HEK293 (cell line): ENCODE data around the gene RRAGC.
"Not testable (repeated sequence)": the region's sequence is repeated elsewhere in the genome, so short reads cannot be mapped to it uniquely, and the experiment has no call there.

Source experiments
- CTCF ChIA-PET: fragments of 350-600 bp; formaldehyde crosslinking; extraction: SDS; loops from one replicate; lab custom pipeline; 2021; ENCODE audit warnings: antibody characterized with exemption; lab: Yijun Ruan, JAX
- POLR2A ChIA-PET: fragments of 300-600 bp; formaldehyde crosslinking; extraction: SDS; loops from one replicate; lab custom pipeline; 2020; ENCODE audit warnings: antibody characterized with exemption, inconsistent platforms; lab: Yijun Ruan, JAX
- H3K27ac ChIP-seq: fragments of 200-500 bp; sonication (Bioruptor generic); 2 replicates; pipeline ENCODE4 v1.5.1; 2014; ENCODE audit warnings: low read depth, low read length, control low read depth, inconsistent platforms; ENCODE audit errors: extremely low read depth
- H3K36me3 ChIP-seq, 2 experiments: fragments of 200-500 bp in 1 of 2; sonication (Bioruptor generic) in 1 of 2; 1 replicate in 1 of 2; 2 replicates in 1 of 2; pipeline ENCODE4 v1.5.1; 2014 to 2017; ENCODE audit warnings: inconsistent platforms in 2 of 2, low read length in 2 of 2; ENCODE audit not compliant: control insufficient read depth in 2 of 2, insufficient read depth in 1 of 2
- H3K4me1 ChIP-seq: fragments of 200-500 bp; sonication (Bioruptor generic); 2 replicates; pipeline ENCODE4 v1.5.1; 2014; ENCODE audit warnings: mild to moderate bottlenecking, low read length, inconsistent platforms; ENCODE audit not compliant: control insufficient read depth, insufficient read depth
- H3K4me3 ChIP-seq: 2 replicates; pipeline ENCODE4 v1.5.1; 2011; ENCODE audit warnings: low read depth, mild to moderate bottlenecking, control low read depth, low read length, moderate library complexity
- H3K9me3 ChIP-seq: fragments of 200-500 bp; sonication (Bioruptor generic); 2 replicates; pipeline ENCODE4 v1.5.1; 2014; ENCODE audit warnings: low read depth, low read length, inconsistent platforms; ENCODE audit not compliant: control insufficient read depth, insufficient read depth
- EGR2 ChIP-seq: fragments of 450-650 bp; formaldehyde crosslinking; IDR thresholded peaks from 2 replicates; pipeline ENCODE4 v1.5.1; 2016; ENCODE audit warnings: low read depth, missing biosample characterization, missing genetic modification characterization
- GLI2 ChIP-seq: fragments of 450-650 bp; formaldehyde crosslinking; IDR thresholded peaks from 2 replicates; pipeline ENCODE4; 2017; ENCODE audit warnings: missing biosample characterization, missing genetic modification characterization, low read depth, borderline replicate concordance
- KLF16 ChIP-seq: fragments of 450-650 bp; formaldehyde crosslinking; IDR thresholded peaks from 2 replicates; pipeline ENCODE4 v1.5.1; 2017; ENCODE audit warnings: missing biosample characterization, missing genetic modification characterization
- ZFHX2 ChIP-seq: fragments of 450-650 bp; formaldehyde crosslinking; conservative IDR thresholded peaks from 2 replicates; pipeline ENCODE4 v1.5.1; 2016; ENCODE audit warnings: missing biosample characterization, missing genetic modification characterization
- ZNF133 ChIP-seq: fragments of 450-650 bp; formaldehyde crosslinking; IDR thresholded peaks from 2 replicates; pipeline ENCODE4 v1.5.1; 2016; ENCODE audit warnings: missing biosample characterization, missing genetic modification characterization
- ZNF140 ChIP-seq: fragments of 450-650 bp; formaldehyde crosslinking; IDR thresholded peaks from 2 replicates; pipeline ENCODE4 v1.5.1; 2016; ENCODE audit warnings: missing biosample characterization, missing genetic modification characterization
- ZNF146 ChIP-seq: fragments of 450-650 bp; formaldehyde crosslinking; IDR thresholded peaks from 2 replicates; pipeline ENCODE4 v1.5.1; 2016; ENCODE audit warnings: missing biosample characterization, missing genetic modification characterization
- ZNF157 ChIP-seq: fragments of 450-650 bp; formaldehyde crosslinking; IDR thresholded peaks from 2 replicates; pipeline ENCODE4 v1.5.1; 2016; ENCODE audit warnings: missing biosample characterization, missing genetic modification characterization
- ZNF214 ChIP-seq: fragments of 450-650 bp; formaldehyde crosslinking; IDR thresholded peaks from 2 replicates; pipeline ENCODE4 v1.5.1; 2017; ENCODE audit warnings: missing biosample characterization, mild to moderate bottlenecking, missing genetic modification characterization, borderline replicate concordance
- ZNF23 ChIP-seq: fragments of 450-650 bp; formaldehyde crosslinking; IDR thresholded peaks from 2 replicates; pipeline ENCODE4 v1.5.1; 2016; ENCODE audit warnings: missing biosample characterization, missing genetic modification characterization, borderline replicate concordance
- ZNF248 ChIP-seq: fragments of 450-650 bp; formaldehyde crosslinking; IDR thresholded peaks from 2 replicates; pipeline ENCODE4 v1.5.1; 2017; ENCODE audit warnings: missing biosample characterization, missing genetic modification characterization
- ZNF394 ChIP-seq: fragments of 450-650 bp; formaldehyde crosslinking; IDR thresholded peaks from 2 replicates; pipeline ENCODE4 v1.5.1; 2016; ENCODE audit warnings: missing biosample characterization, missing genetic modification characterization, mild to moderate bottlenecking, moderate library complexity, borderline replicate concordance
- ZNF423 ChIP-seq: fragments of 450-650 bp; formaldehyde crosslinking; IDR thresholded peaks from 2 replicates; pipeline ENCODE4 v1.5.1; 2016; ENCODE audit warnings: missing biosample characterization, missing genetic modification characterization
- ZNF473 ChIP-seq: fragments of 450-650 bp; formaldehyde crosslinking; IDR thresholded peaks from 2 replicates; pipeline ENCODE4 v1.5.1; 2017; ENCODE audit warnings: missing biosample characterization, missing genetic modification characterization
- ZNF670 ChIP-seq: fragments of 450-650 bp; formaldehyde crosslinking; IDR thresholded peaks from 2 replicates; pipeline ENCODE4 v1.5.1; 2016; ENCODE audit warnings: missing biosample characterization, missing genetic modification characterization, low read depth
- ZXDB ChIP-seq: fragments of 450-650 bp; formaldehyde crosslinking; IDR thresholded peaks from 2 replicates; pipeline ENCODE4 v1.5.1; 2016; ENCODE audit warnings: missing biosample characterization, missing genetic modification characterization
- TF ChIP-seq, protein P1 (sequence below): fragments of 450-650 bp; formaldehyde crosslinking; IDR thresholded peaks from 2 replicates; pipeline ENCODE4 v1.5.1; 2016; ENCODE audit warnings: missing biosample characterization, missing genetic modification characterization
- TF ChIP-seq, protein P2 (sequence below): fragments of 450-650 bp; IDR thresholded peaks from 2 replicates; pipeline ENCODE4 v1.5.1; 2018; ENCODE audit warnings: missing biosample characterization, missing genetic modification characterization
- TF ChIP-seq, protein P3 (sequence below): fragments of 450-650 bp; formaldehyde crosslinking; conservative IDR thresholded peaks from 2 replicates; pipeline ENCODE4 v1.5.1; 2016; ENCODE audit warnings: low read depth, missing biosample characterization, missing genetic modification characterization
- TF ChIP-seq, protein P4 (sequence below): fragments of 450-650 bp; formaldehyde crosslinking; IDR thresholded peaks from 2 replicates; pipeline ENCODE4 v1.5.1; 2016; ENCODE audit warnings: missing biosample characterization, missing genetic modification characterization, low read depth

The RRAGC gene

DNA sequence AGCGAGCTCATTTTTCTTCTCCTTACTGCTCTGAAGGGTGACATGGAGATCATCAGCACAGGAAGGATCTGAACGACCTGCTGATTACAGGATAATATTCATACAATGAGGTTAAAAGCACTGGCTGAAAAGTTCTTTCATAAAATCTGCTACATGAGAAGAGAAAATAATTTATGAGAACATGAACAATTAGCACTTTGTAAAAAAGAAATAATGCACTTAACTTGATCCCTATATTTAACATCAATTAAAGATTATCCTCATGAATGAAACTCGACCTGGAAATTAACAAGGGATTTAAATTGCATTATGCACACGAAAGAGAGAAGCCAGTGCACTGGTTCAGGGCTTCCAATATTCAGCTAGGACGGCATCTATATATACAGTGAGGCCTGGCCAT, 46.6 kb downstream of the RRAGC start (continued):
- TF ChIP-seq, protein P1, sequence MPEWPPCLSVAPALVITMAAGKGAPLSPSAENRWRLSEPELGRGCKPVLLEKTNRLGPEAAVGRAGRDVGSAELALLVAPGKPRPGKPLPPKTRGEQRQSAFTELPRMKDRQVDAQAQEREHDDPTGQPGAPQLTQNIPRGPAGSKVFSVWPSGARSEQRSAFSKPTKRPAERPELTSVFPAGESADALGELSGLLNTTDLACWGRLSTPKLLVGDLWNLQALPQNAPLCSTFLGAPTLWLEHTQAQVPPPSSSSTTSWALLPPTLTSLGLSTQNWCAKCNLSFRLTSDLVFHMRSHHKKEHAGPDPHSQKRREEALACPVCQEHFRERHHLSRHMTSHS (tag by site-specific recombination) = no peak
- TF ChIP-seq ZNF670 (tag by site-specific recombination) (no peak), ZNF157 (tag by site-specific recombination) (no peak), GLI2 (tag by site-specific recombination) (peak; percentile 44)
- TF ChIP-seq, protein P2, sequence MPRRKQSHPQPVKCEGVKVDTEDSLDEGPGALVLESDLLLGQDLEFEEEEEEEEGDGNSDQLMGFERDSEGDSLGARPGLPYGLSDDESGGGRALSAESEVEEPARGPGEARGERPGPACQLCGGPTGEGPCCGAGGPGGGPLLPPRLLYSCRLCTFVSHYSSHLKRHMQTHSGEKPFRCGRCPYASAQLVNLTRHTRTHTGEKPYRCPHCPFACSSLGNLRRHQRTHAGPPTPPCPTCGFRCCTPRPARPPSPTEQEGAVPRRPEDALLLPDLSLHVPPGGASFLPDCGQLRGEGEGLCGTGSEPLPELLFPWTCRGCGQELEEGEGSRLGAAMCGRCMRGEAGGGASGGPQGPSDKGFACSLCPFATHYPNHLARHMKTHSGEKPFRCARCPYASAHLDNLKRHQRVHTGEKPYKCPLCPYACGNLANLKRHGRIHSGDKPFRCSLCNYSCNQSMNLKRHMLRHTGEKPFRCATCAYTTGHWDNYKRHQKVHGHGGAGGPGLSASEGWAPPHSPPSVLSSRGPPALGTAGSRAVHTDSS (tag by site-specific recombination) = no peak

DNA sequence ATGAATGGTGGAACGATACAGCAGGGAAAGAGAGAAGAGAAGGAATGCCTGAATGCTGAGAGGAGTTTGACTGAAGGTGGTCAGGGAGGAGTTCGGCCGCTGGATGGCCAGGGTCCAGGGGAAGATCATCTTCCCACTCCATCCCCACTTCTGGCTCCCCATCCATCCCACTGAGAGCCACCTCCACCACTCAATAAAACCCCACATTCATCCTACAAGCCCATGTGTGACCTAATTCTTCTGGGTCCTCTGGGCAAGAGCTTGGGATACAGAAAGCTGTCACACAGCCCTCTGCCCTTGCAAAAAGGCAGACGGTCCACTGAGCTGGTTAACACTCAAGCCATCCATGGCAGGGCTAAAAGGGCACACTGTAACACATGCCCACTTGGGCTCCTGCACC, 48.1 kb downstream of the RRAGC start:
- H3K27ac ChIP-seq, H3K4me1 ChIP-seq, H3K4me3 ChIP-seq, H3K9me3 ChIP-seq, H3K36me3 ChIP-seq, POLR2A ChIA-PET, CTCF ChIA-PET: not testable (repeated sequence)
- TF ChIP-seq ZFHX2 (peak; percentile 73), EGR2 (tag by site-specific recombination) (peak; percentile 75)

DNA sequence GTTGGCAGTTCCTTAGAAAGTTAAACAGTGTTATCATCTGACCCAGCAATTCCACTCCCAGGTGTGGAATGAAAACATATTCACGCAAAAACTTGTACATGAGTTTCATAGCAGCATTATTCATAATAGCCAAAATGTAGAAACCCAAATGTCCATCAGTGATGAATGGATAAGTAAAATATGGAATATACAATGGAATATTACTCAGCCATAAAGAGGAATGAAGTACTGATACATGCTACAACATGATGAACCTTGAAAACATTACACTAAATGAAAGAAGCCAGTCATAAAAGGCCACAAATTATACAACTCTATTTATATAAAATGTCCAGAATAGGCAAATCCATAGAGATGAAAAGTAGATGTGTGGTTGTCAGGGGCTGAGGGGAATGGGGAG, 53.5 kb downstream of the RRAGC start:
- POLR2A ChIA-PET = no interaction called here
- H3K9me3 ChIP-seq = no peaks in the 10 kb centered on the region
- no peaks in the 10 kb centered on the region for H3K36me3 ChIP-seq
- CTCF ChIA-PET = no interaction called here
- H3K27ac ChIP-seq = no peak overlapping the region
- no peak overlapping the region for H3K4me3 ChIP-seq
- H3K4me1 ChIP-seq = no peaks in the 10 kb centered on the region
- TF ChIP-seq, protein P3, sequence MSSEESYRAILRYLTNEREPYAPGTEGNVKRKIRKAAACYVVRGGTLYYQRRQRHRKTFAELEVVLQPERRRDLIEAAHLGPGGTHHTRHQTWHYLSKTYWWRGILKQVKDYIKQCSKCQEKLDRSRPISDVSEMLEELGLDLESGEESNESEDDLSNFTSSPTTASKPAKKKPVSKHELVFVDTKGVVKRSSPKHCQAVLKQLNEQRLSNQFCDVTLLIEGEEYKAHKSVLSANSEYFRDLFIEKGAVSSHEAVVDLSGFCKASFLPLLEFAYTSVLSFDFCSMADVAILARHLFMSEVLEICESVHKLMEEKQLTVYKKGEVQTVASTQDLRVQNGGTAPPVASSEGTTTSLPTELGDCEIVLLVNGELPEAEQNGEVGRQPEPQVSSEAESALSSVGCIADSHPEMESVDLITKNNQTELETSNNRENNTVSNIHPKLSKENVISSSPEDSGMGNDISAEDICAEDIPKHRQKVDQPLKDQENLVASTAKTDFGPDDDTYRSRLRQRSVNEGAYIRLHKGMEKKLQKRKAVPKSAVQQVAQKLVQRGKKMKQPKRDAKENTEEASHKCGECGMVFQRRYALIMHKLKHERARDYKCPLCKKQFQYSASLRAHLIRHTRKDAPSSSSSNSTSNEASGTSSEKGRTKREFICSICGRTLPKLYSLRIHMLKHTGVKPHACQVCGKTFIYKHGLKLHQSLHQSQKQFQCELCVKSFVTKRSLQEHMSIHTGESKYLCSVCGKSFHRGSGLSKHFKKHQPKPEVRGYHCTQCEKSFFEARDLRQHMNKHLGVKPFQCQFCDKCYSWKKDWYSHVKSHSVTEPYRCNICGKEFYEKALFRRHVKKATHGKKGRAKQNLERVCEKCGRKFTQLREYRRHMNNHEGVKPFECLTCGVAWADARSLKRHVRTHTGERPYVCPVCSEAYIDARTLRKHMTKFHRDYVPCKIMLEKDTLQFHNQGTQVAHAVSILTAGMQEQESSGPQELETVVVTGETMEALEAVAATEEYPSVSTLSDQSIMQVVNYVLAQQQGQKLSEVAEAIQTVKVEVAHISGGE (tag by site-specific recombination) = no peak
- peak; percentile 67; the same call in 1 of the 2 replicates for TF ChIP-seq ZNF140 (tag by site-specific recombination)
- no peak for TF ChIP-seq KLF16
- TF ChIP-seq ZNF248 (tag by site-specific recombination) = no peak
- no peak for TF ChIP-seq ZXDB
- TF ChIP-seq, protein P4, sequence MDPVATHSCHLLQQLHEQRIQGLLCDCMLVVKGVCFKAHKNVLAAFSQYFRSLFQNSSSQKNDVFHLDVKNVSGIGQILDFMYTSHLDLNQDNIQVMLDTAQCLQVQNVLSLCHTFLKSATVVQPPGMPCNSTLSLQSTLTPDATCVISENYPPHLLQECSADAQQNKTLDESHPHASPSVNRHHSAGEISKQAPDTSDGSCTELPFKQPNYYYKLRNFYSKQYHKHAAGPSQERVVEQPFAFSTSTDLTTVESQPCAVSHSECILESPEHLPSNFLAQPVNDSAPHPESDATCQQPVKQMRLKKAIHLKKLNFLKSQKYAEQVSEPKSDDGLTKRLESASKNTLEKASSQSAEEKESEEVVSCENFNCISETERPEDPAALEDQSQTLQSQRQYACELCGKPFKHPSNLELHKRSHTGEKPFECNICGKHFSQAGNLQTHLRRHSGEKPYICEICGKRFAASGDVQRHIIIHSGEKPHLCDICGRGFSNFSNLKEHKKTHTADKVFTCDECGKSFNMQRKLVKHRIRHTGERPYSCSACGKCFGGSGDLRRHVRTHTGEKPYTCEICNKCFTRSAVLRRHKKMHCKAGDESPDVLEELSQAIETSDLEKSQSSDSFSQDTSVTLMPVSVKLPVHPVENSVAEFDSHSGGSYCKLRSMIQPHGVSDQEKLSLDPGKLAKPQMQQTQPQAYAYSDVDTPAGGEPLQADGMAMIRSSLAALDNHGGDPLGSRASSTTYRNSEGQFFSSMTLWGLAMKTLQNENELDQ (tag by site-specific recombination) = no peak
- no peak for TF ChIP-seq ZNF23 (tag by site-specific recombination)
- TF ChIP-seq GLI2 (tag by site-specific recombination) = no peak
- TF ChIP-seq ZNF394 (tag by site-specific recombination) = no peak
- TF ChIP-seq ZNF133 (tag by site-specific recombination) = no peak
- no peak for TF ChIP-seq ZNF473 (tag by site-specific recombination)
- TF ChIP-seq ZNF146 (tag by site-specific recombination) = peak; percentile 88
- no peak for TF ChIP-seq ZNF423 (tag by site-specific recombination)
- no peak for TF ChIP-seq ZNF214 (tag by site-specific recombination)
